ENCODE results near the gene HPGD. TPM values are rescaled to one million over a fixed set of nuclear protein-coding genes. Genes with fewer than 3 reads are reported as not detected.

Gene HPGD
- total and polyA plus RNA-seq, 2 of the 8 experiments (the other 6 are each of a cell fraction or from before 2014, with no cell fraction given), result 1.1 to 1.3 TPM

GRCh38 chr4:174538123-174538875, 16.0 kb upstream of the HPGD start (continued):
- TF ChIP-seq CHD7 (IDR thresholded peaks at IDR 0.05; ENCODE audit: insufficient replicate concordance, low read length) (no peak), TAF1 (IDR thresholded peaks at IDR 0.05; ENCODE audit: low read depth, low read length) (no peak), E2F6 (IDR thresholded peaks at IDR 0.05) (no peak), USF2 (IDR thresholded peaks at IDR 0.05; ENCODE audit: low read length) (no peak)
